ENCODE measurements around the gene FEN1. TPM values are rescaled to one million over a fixed set of nuclear protein-coding genes. Genes with fewer than 3 reads are reported as not detected.

The FEN1 gene
- total and polyA plus RNA-seq, 2 of the 13 experiments (the other 11 are each of a cell fraction or from before 2014, with no cell fraction given): 12.4 to 102 TPM

DNA sequence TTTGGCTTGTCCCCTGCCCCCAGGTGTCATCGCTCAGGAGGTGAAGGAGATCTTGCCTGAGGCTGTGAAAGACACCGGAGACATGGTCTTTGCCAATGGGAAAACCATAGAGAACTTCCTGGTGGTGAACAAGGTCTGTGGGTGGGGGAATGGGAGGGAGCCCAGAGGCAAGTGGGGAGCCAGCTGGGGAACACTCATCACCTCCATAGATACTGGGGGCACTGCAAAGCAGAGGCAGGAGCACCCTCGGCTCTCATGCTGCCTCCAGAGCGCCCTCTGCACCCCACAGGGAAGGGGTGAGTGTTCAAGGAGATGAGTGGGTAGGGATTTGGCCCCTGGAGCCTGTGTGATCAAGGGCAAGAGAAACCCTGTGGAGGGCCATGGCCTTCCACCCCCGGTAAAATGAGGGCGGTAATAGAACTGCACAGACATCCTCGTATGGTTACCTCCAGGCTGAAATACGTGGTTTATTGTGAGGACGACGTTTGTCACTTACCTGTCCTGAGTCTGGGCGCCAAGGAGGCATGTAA is 14.3 kb upstream of the FEN1 start:
- H3K79me2 ChIP-seq (ENCODE audit: insufficient read depth, low read length): no peaks in the 10 kb centered on the region
- H3K36me3 ChIP-seq (replicated peaks in 1 of 2; ENCODE audit: control insufficient read depth in 1 of 2, insufficient read depth in 2 of 2, low read length in 2 of 2): peaks cover 34 to 57% of the 10 kb centered on the region in 2 experiments; a peak in 4 of 5 replicates
- over 99% methylated on average over 11 of the region's 11 CpGs for WGBS (ENCODE audit: low lambda C conversion rate)
- no peaks in the 10 kb centered on the region for H4K20me1 ChIP-seq (ENCODE audit: insufficient read depth, low read length)
- H2AFZ ChIP-seq (ENCODE audit: low read length): no peak overlapping the region
- H3K9ac ChIP-seq (ENCODE audit: insufficient read depth, low read depth, low read length): no peak overlapping the region
- in situ Hi-C loops (cut with HindIII; ENCODE audit: extremely low pct_ligation_motif_present, low pct_unique_long_range_greater_than_20kb): no loop called here
- H3K9me3 ChIP-seq (ENCODE audit: low read length): no peaks in the 10 kb centered on the region
- H3K27me3 ChIP-seq (ENCODE audit: control insufficient read depth in 1 of 2, insufficient read depth in 2 of 2, low read length in 2 of 2): no peaks in the 10 kb centered on the region
- no peaks in the 10 kb centered on the region for H3K4me1 ChIP-seq (ENCODE audit: insufficient read depth, low read length)
- CTCF ChIA-PET (ENCODE audit: low intra/inter-chr PET ratio, low total read pairs): interaction anchor here (3.5 kb wide), 1 partner anchor 31 kb away, joined by 38 read pairs; no protein-coding TSS in a partner anchor
- FAIRE-seq (no peak), DNase-seq (ENCODE audit: low spot score) (no peak), ATAC-seq (no peak)
- no TSS peak for BruUV-seq (replicated peaks)
- no peak overlapping the region for H3K4me2 ChIP-seq (ENCODE audit: low read depth, low read length)
- no peak overlapping the region for H3K27ac ChIP-seq (ENCODE audit: extremely low read length, insufficient read depth, low read length)
- H3K4me3 ChIP-seq (replicated peaks in 1 of 3; ENCODE audit: insufficient read depth in 1 of 3, low read depth in 2 of 3, low read length in 3 of 3): no peak overlapping the region
- POLR2A ChIA-PET: no interaction called here
- intact Hi-C loops (cut with micrococcal nuclease; ENCODE audit: unreplicated experiment): no loop called here
- TF ChIP-seq, protein P1, sequence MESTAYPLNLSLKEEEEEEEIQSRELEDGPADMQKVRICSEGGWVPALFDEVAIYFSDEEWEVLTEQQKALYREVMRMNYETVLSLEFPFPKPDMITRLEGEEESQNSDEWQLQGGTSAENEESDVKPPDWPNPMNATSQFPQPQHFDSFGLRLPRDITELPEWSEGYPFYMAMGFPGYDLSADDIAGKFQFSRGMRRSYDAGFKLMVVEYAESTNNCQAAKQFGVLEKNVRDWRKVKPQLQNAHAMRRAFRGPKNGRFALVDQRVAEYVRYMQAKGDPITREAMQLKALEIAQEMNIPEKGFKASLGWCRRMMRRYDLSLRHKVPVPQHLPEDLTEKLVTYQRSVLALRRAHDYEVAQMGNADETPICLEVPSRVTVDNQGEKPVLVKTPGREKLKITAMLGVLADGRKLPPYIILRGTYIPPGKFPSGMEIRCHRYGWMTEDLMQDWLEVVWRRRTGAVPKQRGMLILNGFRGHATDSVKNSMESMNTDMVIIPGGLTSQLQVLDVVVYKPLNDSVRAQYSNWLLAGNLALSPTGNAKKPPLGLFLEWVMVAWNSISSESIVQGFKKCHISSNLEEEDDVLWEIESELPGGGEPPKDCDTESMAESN (CRISPR knock-in tag; conservative IDR thresholded peaks at IDR 0.05): no peak
- TF ChIP-seq ELF4 (CRISPR knock-in tag; IDR thresholded peaks at IDR 0.05; ENCODE audit: borderline replicate concordance): no peak
- TF ChIP-seq NAIF1 (CRISPR knock-in tag; IDR thresholded peaks at IDR 0.05; ENCODE audit: borderline replicate concordance): no peak
- TF ChIP-seq, protein P2, sequence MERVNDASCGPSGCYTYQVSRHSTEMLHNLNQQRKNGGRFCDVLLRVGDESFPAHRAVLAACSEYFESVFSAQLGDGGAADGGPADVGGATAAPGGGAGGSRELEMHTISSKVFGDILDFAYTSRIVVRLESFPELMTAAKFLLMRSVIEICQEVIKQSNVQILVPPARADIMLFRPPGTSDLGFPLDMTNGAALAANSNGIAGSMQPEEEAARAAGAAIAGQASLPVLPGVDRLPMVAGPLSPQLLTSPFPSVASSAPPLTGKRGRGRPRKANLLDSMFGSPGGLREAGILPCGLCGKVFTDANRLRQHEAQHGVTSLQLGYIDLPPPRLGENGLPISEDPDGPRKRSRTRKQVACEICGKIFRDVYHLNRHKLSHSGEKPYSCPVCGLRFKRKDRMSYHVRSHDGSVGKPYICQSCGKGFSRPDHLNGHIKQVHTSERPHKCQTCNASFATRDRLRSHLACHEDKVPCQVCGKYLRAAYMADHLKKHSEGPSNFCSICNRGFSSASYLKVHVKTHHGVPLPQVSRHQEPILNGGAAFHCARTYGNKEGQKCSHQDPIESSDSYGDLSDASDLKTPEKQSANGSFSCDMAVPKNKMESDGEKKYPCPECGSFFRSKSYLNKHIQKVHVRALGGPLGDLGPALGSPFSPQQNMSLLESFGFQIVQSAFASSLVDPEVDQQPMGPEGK (CRISPR knock-in tag; IDR thresholded peaks at IDR 0.05): no peak
- TF ChIP-seq, protein P3, sequence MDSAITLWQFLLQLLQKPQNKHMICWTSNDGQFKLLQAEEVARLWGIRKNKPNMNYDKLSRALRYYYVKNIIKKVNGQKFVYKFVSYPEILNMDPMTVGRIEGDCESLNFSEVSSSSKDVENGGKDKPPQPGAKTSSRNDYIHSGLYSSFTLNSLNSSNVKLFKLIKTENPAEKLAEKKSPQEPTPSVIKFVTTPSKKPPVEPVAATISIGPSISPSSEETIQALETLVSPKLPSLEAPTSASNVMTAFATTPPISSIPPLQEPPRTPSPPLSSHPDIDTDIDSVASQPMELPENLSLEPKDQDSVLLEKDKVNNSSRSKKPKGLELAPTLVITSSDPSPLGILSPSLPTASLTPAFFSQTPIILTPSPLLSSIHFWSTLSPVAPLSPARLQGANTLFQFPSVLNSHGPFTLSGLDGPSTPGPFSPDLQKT (CRISPR knock-in tag; IDR thresholded peaks at IDR 0.05; ENCODE audit: borderline replicate concordance): no peak
- TF ChIP-seq PRMT3 (CRISPR knock-in tag; IDR thresholded peaks at IDR 0.05; ENCODE audit: borderline replicate concordance, low read depth): no peak
- TF ChIP-seq, protein P4, sequence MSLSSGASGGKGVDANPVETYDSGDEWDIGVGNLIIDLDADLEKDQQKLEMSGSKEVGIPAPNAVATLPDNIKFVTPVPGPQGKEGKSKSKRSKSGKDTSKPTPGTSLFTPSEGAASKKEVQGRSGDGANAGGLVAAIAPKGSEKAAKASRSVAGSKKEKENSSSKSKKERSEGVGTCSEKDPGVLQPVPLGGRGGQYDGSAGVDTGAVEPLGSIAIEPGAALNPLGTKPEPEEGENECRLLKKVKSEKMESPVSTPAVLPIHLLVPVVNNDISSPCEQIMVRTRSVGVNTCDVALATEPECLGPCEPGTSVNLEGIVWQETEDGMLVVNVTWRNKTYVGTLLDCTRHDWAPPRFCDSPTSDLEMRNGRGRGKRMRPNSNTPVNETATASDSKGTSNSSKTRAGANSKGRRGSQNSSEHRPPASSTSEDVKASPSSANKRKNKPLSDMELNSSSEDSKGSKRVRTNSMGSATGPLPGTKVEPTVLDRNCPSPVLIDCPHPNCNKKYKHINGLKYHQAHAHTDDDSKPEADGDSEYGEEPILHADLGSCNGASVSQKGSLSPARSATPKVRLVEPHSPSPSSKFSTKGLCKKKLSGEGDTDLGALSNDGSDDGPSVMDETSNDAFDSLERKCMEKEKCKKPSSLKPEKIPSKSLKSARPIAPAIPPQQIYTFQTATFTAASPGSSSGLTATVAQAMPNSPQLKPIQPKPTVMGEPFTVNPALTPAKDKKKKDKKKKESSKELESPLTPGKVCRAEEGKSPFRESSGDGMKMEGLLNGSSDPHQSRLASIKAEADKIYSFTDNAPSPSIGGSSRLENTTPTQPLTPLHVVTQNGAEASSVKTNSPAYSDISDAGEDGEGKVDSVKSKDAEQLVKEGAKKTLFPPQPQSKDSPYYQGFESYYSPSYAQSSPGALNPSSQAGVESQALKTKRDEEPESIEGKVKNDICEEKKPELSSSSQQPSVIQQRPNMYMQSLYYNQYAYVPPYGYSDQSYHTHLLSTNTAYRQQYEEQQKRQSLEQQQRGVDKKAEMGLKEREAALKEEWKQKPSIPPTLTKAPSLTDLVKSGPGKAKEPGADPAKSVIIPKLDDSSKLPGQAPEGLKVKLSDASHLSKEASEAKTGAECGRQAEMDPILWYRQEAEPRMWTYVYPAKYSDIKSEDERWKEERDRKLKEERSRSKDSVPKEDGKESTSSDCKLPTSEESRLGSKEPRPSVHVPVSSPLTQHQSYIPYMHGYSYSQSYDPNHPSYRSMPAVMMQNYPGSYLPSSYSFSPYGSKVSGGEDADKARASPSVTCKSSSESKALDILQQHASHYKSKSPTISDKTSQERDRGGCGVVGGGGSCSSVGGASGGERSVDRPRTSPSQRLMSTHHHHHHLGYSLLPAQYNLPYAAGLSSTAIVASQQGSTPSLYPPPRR (CRISPR knock-in tag; IDR thresholded peaks at IDR 0.05; ENCODE audit: borderline replicate concordance): no peak
- no peak for TF ChIP-seq WIZ (CRISPR knock-in tag; IDR thresholded peaks at IDR 0.05)
- TF ChIP-seq, protein P5, sequence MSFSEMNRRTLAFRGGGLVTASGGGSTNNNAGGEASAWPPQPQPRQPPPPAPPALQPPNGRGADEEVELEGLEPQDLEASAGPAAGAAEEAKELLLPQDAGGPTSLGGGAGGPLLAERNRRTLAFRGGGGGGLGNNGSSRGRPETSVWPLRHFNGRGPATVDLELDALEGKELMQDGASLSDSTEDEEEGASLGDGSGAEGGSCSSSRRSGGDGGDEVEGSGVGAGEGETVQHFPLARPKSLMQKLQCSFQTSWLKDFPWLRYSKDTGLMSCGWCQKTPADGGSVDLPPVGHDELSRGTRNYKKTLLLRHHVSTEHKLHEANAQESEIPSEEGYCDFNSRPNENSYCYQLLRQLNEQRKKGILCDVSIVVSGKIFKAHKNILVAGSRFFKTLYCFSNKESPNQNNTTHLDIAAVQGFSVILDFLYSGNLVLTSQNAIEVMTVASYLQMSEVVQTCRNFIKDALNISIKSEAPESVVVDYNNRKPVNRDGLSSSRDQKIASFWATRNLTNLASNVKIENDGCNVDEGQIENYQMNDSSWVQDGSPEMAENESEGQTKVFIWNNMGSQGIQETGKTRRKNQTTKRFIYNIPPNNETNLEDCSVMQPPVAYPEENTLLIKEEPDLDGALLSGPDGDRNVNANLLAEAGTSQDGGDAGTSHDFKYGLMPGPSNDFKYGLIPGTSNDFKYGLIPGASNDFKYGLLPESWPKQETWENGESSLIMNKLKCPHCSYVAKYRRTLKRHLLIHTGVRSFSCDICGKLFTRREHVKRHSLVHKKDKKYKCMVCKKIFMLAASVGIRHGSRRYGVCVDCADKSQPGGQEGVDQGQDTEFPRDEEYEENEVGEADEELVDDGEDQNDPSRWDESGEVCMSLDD (CRISPR knock-in tag; IDR thresholded peaks at IDR 0.05; ENCODE audit: borderline replicate concordance): no peak
- no peak for TF ChIP-seq CHD4 (IDR thresholded peaks at IDR 0.05; ENCODE audit: borderline replicate concordance, low read length)
